HepG2 (cell line): ENCODE measurements around the gene DHX58. TPM values are rescaled to one million over a fixed set of nuclear protein-coding genes. Genes with fewer than 3 reads are reported as not detected.
A peak's percentile ranks its signal among the peaks of the same experiment; 100 is the strongest.

Experiments
- EP300 ChIP-seq, 3 experiments: sonication (generic) in 1 of 3; formaldehyde crosslinking in 1 of 3; IDR thresholded peaks; 2 replicates each; pipeline versions ENCODE4 v1.5.1 to v1.6.1; 2011 to 2020; ENCODE audit warnings: low read depth in 2 of 3, low read length in 2 of 3, borderline replicate concordance in 1 of 3, improper control_type of control experiment in 1 of 3, mild to moderate bottlenecking in 1 of 3, missing genetic modification reagents in 1 of 3, moderate library complexity in 1 of 3
- KDM3A ChIP-seq: IDR thresholded peaks from 2 replicates; pipeline ENCODE4 v1.6.1; 2018; ENCODE audit warnings: low read depth, missing compliant biosample characterization
- KDM5A ChIP-seq: fragments of 200-600 bp; sonication (generic); IDR thresholded peaks from 2 replicates; pipeline ENCODE4 v1.7.0; 2018; ENCODE audit warnings: antibody characterized with exemption, mild to moderate bottlenecking, low read length, borderline replicate concordance
- KLF12 ChIP-seq: sonication (generic); formaldehyde crosslinking; IDR thresholded peaks from 2 replicates; pipeline ENCODE4 v1.4.0; 2020; ENCODE audit warnings: missing genetic modification reagents, borderline replicate concordance
- MAZ ChIP-seq, 2 experiments: sonication (generic) in 1 of 2; formaldehyde crosslinking in 1 of 2; IDR thresholded peaks; 2 replicates each; pipeline versions ENCODE4 v1.5.0 to v1.6.1; 2012 to 2020; ENCODE audit warnings: low read depth in 2 of 2, mild to moderate bottlenecking in 2 of 2, borderline replicate concordance in 1 of 2, improper control_type of control experiment in 1 of 2, low read length in 1 of 2, missing genetic modification reagents in 1 of 2, moderate library complexity in 1 of 2
- PATZ1 ChIP-seq: sonication (generic); formaldehyde crosslinking; IDR thresholded peaks from 2 replicates; pipeline ENCODE4 v1.4.0; 2020; ENCODE audit warnings: missing genetic modification reagents
- TEAD3 ChIP-seq: optimal IDR thresholded peaks from 2 replicates; pipeline ENCODE3; 2016; ENCODE audit warnings: borderline replicate concordance
- ZBTB26 ChIP-seq: IDR thresholded peaks from 2 replicates; pipeline ENCODE4 v1.6.1; 2016; ENCODE audit warnings: missing compliant biosample characterization, missing genetic modification reagents, borderline replicate concordance
- ZEB1 ChIP-seq: IDR thresholded peaks from 2 replicates; pipeline ENCODE4 v1.6.1; 2012; ENCODE audit warnings: mild to moderate bottlenecking, low read depth, inconsistent platforms; ENCODE audit not compliant: insufficient replicate concordance
- ZNF142 ChIP-seq: sonication (generic); formaldehyde crosslinking; IDR thresholded peaks from 2 replicates; pipeline ENCODE4 v1.4.0; 2020; ENCODE audit warnings: missing genetic modification reagents
- ZNF512 ChIP-seq: sonication (generic); formaldehyde crosslinking; IDR thresholded peaks from 2 replicates; pipeline ENCODE4 v1.4.0; 2020; ENCODE audit warnings: mild to moderate bottlenecking, missing genetic modification reagents
- ZSCAN21 ChIP-seq: sonication (generic); formaldehyde crosslinking; IDR thresholded peaks from 2 replicates; pipeline ENCODE4 v1.8.0; 2022; ENCODE audit warnings: mild to moderate bottlenecking, missing genetic modification reagents, moderate library complexity, borderline replicate concordance
- polyA plus RNA-seq, 8 experiments: library from polyadenylated mRNA; depleted of rRNA in 3 of 8; stranded (reverse) in 7 of 8; unstranded in 1 of 8; fragments of >200 nt; fragmentation: Illumina TruSeq in 4 of 8; extraction: Trizol in 4 of 8; gene quantifications; 2 replicates each; pipeline versions ENCODE4 v1.2.1 to v1.2.3, GENCODE V29; 2011 to 2016; ENCODE audit warnings: low read depth in 4 of 8, missing spikeins in 1 of 8, mixed read lengths in 1 of 8; ENCODE audit not compliant: insufficient read depth in 1 of 8
- total RNA-seq, 5 experiments: library from RNA; depleted of rRNA; stranded (reverse); fragments of >200 nt; fragmentation: Illumina TruSeq; extraction: Trizol; gene quantifications; 2 replicates each; pipeline ENCODE4 v1.2.3, GENCODE V29; 2016; ENCODE audit warnings: low read depth in 1 of 5

The DHX58 gene
- total and polyA plus RNA-seq, 2 of the 13 experiments (the other 11 are each of a cell fraction or from before 2014, with no cell fraction given) = 6.7 to 7.8 TPM

- TF ChIP-seq KDM5A = no peak
- no peak for TF ChIP-seq MAZ (IDR thresholded peaks at IDR 0.05; ENCODE audit: borderline replicate concordance, low read depth, low read length)
- peak; percentile 88 for TF ChIP-seq MAZ (CRISPR knock-in tag; IDR thresholded peaks at IDR 0.05; ENCODE audit: low read depth)
- no peak for TF ChIP-seq ZEB1
- no peak for TF ChIP-seq ZNF512 (CRISPR knock-in tag)
- 0 out of 2 replicates have a peak, but pooled peaks have one; percentile 32 for TF ChIP-seq ZNF142 (CRISPR knock-in tag)
- TF ChIP-seq ZBTB26 (CRISPR knock-in tag) = peak; percentile 44; the same call in 1 of the 2 replicates
- TF ChIP-seq EP300 (IDR thresholded peaks at IDR 0.05; ENCODE audit: low read depth in 2 of 2, low read length in 2 of 2) = peak in 1 of 2 experiments; percentile 46; a peak in 2 of 4 replicates
- TF ChIP-seq EP300 (CRISPR knock-in tag; IDR thresholded peaks at IDR 0.05; ENCODE audit: borderline replicate concordance) = peak; percentile 59; the same call in 1 of the 2 replicates
- TF ChIP-seq KLF12 (CRISPR knock-in tag) = no peak
- peak; percentile 74; the same call in 1 of the 2 replicates for TF ChIP-seq ZSCAN21 (CRISPR knock-in tag)
- TF ChIP-seq PATZ1 = peak; percentile 33
- TF ChIP-seq TEAD3 = peak; percentile 55
- TF ChIP-seq KDM3A (CRISPR knock-in tag) = no peak
Measured at GRCh38 chr17:42120770-42121769, 8.6 kb upstream of the DHX58 start, which contains the start of gene KAT2A (continued).
